ENCODE data around the gene AGMO. TPM values are rescaled to one million over a fixed set of nuclear protein-coding genes. Genes with fewer than 3 reads are reported as not detected.

AGMO gene
- total RNA-seq, 1 donor from 2014 or later, result not detected

GRCh38 chr7:15252181-15252580 is 309.6 kb downstream of the AGMO start:
- Mint-ChIP-seq H3K36me3 (ENCODE audit: low read depth, unreplicated experiment) (no peaks in the 10 kb centered on the region), H3K4me1 (ENCODE audit: unreplicated experiment) (no peaks in the 10 kb centered on the region), H3K27ac (ENCODE audit: unreplicated experiment) (no peak overlapping the region), H3K27me3 (ENCODE audit: unreplicated experiment) (no peaks in the 10 kb centered on the region), H3K4me3 (ENCODE audit: unreplicated experiment) (no peak overlapping the region), H3K9me3 (ENCODE audit: unreplicated experiment) (no peaks in the 10 kb centered on the region)
- DNase-seq (ENCODE audit: low spot score), result no peak
- no peak for TF ChIP-seq CTCF (IDR thresholded peaks at IDR 0.05; ENCODE audit: unreplicated experiment)

- no peak for DNase-seq (ENCODE audit: low spot score)
- Mint-ChIP-seq H3K27ac (ENCODE audit: unreplicated experiment) (no peak overlapping the region), H3K36me3 (ENCODE audit: low read depth, unreplicated experiment) (no peaks in the 10 kb centered on the region), H3K4me3 (ENCODE audit: unreplicated experiment) (no peak overlapping the region), H3K4me1 (ENCODE audit: unreplicated experiment) (no peaks in the 10 kb centered on the region), H3K9me3 (ENCODE audit: unreplicated experiment) (no peaks in the 10 kb centered on the region), H3K27me3 (ENCODE audit: unreplicated experiment) (no peaks in the 10 kb centered on the region)
- TF ChIP-seq CTCF (IDR thresholded peaks at IDR 0.05; ENCODE audit: unreplicated experiment), result no peak
These were observed 313.3 kb downstream of the AGMO start for GRCh38 chr7:15248514-15248913.

- Mint-ChIP-seq H3K36me3 (ENCODE audit: low read depth, unreplicated experiment) (no peaks in the 10 kb centered on the region), H3K4me1 (ENCODE audit: unreplicated experiment) (no peaks in the 10 kb centered on the region), H3K27me3 (ENCODE audit: unreplicated experiment) (no peaks in the 10 kb centered on the region), H3K27ac (ENCODE audit: unreplicated experiment) (no peak overlapping the region), H3K9me3 (ENCODE audit: unreplicated experiment) (no peaks in the 10 kb centered on the region), H3K4me3 (ENCODE audit: unreplicated experiment) (no peak overlapping the region)
- TF ChIP-seq CTCF (IDR thresholded peaks at IDR 0.05; ENCODE audit: unreplicated experiment), result no peak
- DNase-seq (ENCODE audit: low spot score), result no peak
These were observed 316.0 kb downstream of the AGMO start for GRCh38 chr7:15245831-15246230.

GRCh38 chr7:15239801-15240200 is 322.0 kb downstream of the AGMO start:
- H3K27ac Mint-ChIP-seq (ENCODE audit: unreplicated experiment), result no peak overlapping the region
- no peak for TF ChIP-seq CTCF (IDR thresholded peaks at IDR 0.05; ENCODE audit: unreplicated experiment)
- H3K36me3 Mint-ChIP-seq (ENCODE audit: low read depth, unreplicated experiment), result no peaks in the 10 kb centered on the region
- H3K9me3 Mint-ChIP-seq (ENCODE audit: unreplicated experiment), result no peaks in the 10 kb centered on the region
- peaks cover 11% of the 10 kb centered on the region for H3K4me1 Mint-ChIP-seq (ENCODE audit: unreplicated experiment)
- DNase-seq (ENCODE audit: low spot score), result no peak
- H3K27me3 Mint-ChIP-seq (ENCODE audit: unreplicated experiment), result no peaks in the 10 kb centered on the region
- no peak overlapping the region for H3K4me3 Mint-ChIP-seq (ENCODE audit: unreplicated experiment)

GRCh38 chr7:15236952-15237351 is 324.9 kb downstream of the AGMO start:
- peaks cover 11% of the 10 kb centered on the region for H3K4me1 Mint-ChIP-seq (ENCODE audit: unreplicated experiment)
- H3K27ac Mint-ChIP-seq (ENCODE audit: unreplicated experiment), result no peak overlapping the region
- no peak for TF ChIP-seq CTCF (IDR thresholded peaks at IDR 0.05; ENCODE audit: unreplicated experiment)
- H3K27me3 Mint-ChIP-seq (ENCODE audit: unreplicated experiment), result no peaks in the 10 kb centered on the region
- H3K9me3 Mint-ChIP-seq (ENCODE audit: unreplicated experiment), result no peaks in the 10 kb centered on the region
- no peaks in the 10 kb centered on the region for H3K36me3 Mint-ChIP-seq (ENCODE audit: low read depth, unreplicated experiment)
- DNase-seq (ENCODE audit: low spot score), result no peak
- no peak overlapping the region for H3K4me3 Mint-ChIP-seq (ENCODE audit: unreplicated experiment)
